ENCODE measurements around the gene RHOH.
"Not testable (repeated sequence)": the region's sequence is repeated elsewhere in the genome, so short reads cannot be mapped to it uniquely, and the experiment has no call there.

Gene RHOH

DNA sequence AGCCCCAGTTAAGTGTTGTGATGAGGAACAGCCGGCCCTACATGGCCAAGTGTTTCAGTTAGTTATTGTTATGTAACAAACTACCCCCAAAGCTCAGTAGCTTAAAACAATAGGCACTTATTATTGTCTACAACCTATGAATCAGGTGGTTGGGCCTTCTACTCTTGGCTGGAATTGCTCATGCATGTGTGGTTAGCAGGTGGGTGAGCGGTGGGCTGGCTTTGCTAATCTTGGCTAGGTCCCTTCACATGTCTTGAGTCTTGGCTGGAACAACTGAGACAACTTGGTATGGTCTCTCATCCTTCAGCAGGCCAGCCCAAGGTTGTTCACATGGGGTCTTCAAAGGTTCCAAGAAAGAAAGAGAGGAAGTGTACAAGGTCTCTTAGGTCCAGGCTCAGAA lies 83.8 kb downstream of the RHOH start:
- ATAC-seq: no peak
- TF ChIP-seq ISL1 (CRISPR knock-in tag; IDR thresholded peaks at IDR 0.05) (no peak), TOX (CRISPR knock-in tag; IDR thresholded peaks at IDR 0.05; ENCODE audit: borderline replicate concordance) (no peak), ZC3H10 (CRISPR knock-in tag; IDR thresholded peaks at IDR 0.05) (no peak), ZNF70 (CRISPR knock-in tag; IDR thresholded peaks at IDR 0.05) (no peak), TCF4 (CRISPR knock-in tag; IDR thresholded peaks at IDR 0.05; ENCODE audit: borderline replicate concordance) (no peak), CSDC2 (CRISPR knock-in tag; IDR thresholded peaks at IDR 0.05) (no peak), GLIS3 (CRISPR knock-in tag; IDR thresholded peaks at IDR 0.05) (no peak), SNAI2 (CRISPR knock-in tag; IDR thresholded peaks at IDR 0.05) (no peak), RARB (CRISPR knock-in tag; IDR thresholded peaks at IDR 0.05) (no peak), ZFP30 (CRISPR knock-in tag; IDR thresholded peaks at IDR 0.05) (no peak), ESRRG (CRISPR knock-in tag; IDR thresholded peaks at IDR 0.05) (no peak), PPARA (CRISPR knock-in tag; IDR thresholded peaks at IDR 0.05; ENCODE audit: borderline replicate concordance) (no peak), ZNF8 (CRISPR knock-in tag; IDR thresholded peaks at IDR 0.05) (no peak), OSR1 (CRISPR knock-in tag; IDR thresholded peaks at IDR 0.05) (no peak), BACH2 (CRISPR knock-in tag; IDR thresholded peaks at IDR 0.05; ENCODE audit: borderline replicate concordance) (no peak), ZNF565 (CRISPR knock-in tag; conservative IDR thresholded peaks at IDR 0.05; ENCODE audit: low read depth) (no peak)
- TF ChIP-seq, protein P1, sequence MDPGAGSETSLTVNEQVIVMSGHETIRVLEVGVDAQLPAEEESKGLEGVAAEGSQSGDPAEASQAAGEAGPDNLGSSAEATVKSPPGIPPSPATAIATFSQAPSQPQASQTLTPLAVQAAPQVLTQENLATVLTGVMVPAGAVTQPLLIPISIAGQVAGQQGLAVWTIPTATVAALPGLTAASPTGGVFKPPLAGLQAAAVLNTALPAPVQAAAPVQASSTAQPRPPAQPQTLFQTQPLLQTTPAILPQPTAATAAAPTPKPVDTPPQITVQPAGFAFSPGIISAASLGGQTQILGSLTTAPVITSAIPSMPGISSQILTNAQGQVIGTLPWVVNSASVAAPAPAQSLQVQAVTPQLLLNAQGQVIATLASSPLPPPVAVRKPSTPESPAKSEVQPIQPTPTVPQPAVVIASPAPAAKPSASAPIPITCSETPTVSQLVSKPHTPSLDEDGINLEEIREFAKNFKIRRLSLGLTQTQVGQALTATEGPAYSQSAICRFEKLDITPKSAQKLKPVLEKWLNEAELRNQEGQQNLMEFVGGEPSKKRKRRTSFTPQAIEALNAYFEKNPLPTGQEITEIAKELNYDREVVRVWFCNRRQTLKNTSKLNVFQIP (CRISPR knock-in tag; IDR thresholded peaks at IDR 0.05; ENCODE audit: borderline replicate concordance, low read depth): no peak
- TF ChIP-seq, protein P2, sequence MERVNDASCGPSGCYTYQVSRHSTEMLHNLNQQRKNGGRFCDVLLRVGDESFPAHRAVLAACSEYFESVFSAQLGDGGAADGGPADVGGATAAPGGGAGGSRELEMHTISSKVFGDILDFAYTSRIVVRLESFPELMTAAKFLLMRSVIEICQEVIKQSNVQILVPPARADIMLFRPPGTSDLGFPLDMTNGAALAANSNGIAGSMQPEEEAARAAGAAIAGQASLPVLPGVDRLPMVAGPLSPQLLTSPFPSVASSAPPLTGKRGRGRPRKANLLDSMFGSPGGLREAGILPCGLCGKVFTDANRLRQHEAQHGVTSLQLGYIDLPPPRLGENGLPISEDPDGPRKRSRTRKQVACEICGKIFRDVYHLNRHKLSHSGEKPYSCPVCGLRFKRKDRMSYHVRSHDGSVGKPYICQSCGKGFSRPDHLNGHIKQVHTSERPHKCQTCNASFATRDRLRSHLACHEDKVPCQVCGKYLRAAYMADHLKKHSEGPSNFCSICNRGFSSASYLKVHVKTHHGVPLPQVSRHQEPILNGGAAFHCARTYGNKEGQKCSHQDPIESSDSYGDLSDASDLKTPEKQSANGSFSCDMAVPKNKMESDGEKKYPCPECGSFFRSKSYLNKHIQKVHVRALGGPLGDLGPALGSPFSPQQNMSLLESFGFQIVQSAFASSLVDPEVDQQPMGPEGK (CRISPR knock-in tag; IDR thresholded peaks at IDR 0.05; ENCODE audit: borderline replicate concordance): no peak
- TF ChIP-seq, protein P3, sequence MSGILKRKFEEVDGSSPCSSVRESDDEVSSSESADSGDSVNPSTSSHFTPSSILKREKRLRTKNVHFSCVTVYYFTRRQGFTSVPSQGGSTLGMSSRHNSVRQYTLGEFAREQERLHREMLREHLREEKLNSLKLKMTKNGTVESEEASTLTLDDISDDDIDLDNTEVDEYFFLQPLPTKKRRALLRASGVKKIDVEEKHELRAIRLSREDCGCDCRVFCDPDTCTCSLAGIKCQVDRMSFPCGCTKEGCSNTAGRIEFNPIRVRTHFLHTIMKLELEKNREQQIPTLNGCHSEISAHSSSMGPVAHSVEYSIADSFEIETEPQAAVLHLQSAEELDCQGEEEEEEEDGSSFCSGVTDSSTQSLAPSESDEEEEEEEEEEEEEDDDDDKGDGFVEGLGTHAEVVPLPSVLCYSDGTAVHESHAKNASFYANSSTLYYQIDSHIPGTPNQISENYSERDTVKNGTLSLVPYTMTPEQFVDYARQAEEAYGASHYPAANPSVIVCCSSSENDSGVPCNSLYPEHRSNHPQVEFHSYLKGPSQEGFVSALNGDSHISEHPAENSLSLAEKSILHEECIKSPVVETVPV (CRISPR knock-in tag; IDR thresholded peaks at IDR 0.05): no peak

DNA sequence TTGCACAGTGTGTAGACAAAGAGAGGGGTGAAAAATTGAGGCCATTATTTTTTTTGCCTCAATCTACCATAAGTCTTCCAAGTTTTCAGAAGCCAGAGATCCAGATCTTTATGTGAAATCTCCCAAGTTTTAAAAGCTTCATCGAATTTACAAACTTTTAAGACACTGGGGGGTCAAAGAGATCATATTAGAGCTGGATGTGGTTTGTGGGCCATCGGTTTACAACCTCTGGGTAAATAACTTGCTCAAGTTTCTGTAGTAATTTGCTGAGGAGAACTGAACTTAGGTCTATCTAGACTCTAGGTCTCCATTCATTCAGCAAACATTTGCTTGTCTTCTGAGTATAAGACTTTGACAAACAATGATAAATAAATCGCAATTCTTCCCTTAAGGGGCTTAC lies 84.3 kb downstream of the RHOH start:
- TF ChIP-seq ISL1 (CRISPR knock-in tag; IDR thresholded peaks at IDR 0.05) (no peak), ZFP3 (CRISPR knock-in tag; IDR thresholded peaks at IDR 0.05) (no peak), TOX (CRISPR knock-in tag; IDR thresholded peaks at IDR 0.05; ENCODE audit: borderline replicate concordance) (no peak), BACH2 (CRISPR knock-in tag; IDR thresholded peaks at IDR 0.05; ENCODE audit: borderline replicate concordance) (no peak), ESRRG (CRISPR knock-in tag; IDR thresholded peaks at IDR 0.05) (no peak), GLIS3 (CRISPR knock-in tag; IDR thresholded peaks at IDR 0.05) (no peak), RARB (CRISPR knock-in tag; IDR thresholded peaks at IDR 0.05) (no peak)
- TF ChIP-seq, protein P3 (CRISPR knock-in tag; IDR thresholded peaks at IDR 0.05): no peak
- TF ChIP-seq, protein P4, sequence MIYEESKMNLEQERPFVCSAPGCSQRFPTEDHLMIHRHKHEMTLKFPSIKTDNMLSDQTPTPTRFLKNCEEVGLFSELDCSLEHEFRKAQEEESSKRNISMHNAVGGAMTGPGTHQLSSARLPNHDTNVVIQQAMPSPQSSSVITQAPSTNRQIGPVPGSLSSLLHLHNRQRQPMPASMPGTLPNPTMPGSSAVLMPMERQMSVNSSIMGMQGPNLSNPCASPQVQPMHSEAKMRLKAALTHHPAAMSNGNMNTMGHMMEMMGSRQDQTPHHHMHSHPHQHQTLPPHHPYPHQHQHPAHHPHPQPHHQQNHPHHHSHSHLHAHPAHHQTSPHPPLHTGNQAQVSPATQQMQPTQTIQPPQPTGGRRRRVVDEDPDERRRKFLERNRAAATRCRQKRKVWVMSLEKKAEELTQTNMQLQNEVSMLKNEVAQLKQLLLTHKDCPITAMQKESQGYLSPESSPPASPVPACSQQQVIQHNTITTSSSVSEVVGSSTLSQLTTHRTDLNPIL (CRISPR knock-in tag; IDR thresholded peaks at IDR 0.05; ENCODE audit: low read depth): no peak
- ATAC-seq: no peak

DNA sequence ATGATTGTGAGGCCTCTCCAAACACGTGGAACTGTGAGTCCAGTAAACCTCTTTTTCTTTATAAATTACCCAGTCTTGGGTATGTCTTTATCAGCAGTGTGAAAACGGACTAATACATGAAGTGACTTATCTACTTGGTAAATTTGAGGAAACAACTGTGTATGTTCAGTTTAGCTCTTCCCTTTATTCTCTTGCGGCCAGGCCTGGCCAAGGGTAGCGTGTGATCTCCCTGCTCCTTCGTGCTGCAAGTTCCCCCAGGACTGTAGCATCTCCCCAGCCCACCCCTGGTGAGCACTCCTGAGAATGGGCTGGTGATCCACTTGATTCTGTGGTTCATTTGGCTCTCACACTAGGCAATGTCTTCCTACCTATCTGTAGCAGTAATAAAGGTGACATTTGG lies 85.1 kb downstream of the RHOH start:
- no peak for ATAC-seq
- TF ChIP-seq GLIS3 (CRISPR knock-in tag; IDR thresholded peaks at IDR 0.05) (no peak), ARNTL (CRISPR knock-in tag; IDR thresholded peaks at IDR 0.05; ENCODE audit: borderline replicate concordance, low read depth) (no peak), ZNF8 (CRISPR knock-in tag; IDR thresholded peaks at IDR 0.05) (no peak), PPARA (CRISPR knock-in tag; IDR thresholded peaks at IDR 0.05; ENCODE audit: borderline replicate concordance) (no peak), ESRRG (CRISPR knock-in tag; IDR thresholded peaks at IDR 0.05) (no peak)
- TF ChIP-seq, protein P1 (CRISPR knock-in tag; IDR thresholded peaks at IDR 0.05; ENCODE audit: borderline replicate concordance, low read depth): no peak

DNA sequence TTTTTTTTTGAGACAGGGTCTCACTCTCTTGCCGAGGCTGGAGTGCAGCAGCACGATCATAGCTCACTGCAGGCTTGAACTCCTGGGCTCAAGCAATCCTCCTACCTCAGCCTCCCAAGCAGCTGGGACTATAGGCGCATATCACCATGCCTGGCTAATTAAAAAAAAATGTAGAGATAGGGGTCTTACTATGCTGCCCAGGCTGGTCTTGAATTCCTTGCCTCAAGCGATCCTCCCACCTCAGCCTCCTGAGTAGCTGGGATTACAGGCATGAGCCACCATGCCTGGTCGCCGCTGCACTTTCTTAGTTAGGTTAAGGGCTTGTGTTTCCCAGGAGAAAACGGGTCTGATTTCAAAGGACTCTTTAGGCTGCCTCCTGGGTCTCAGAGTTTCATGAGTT lies 86.0 kb downstream of the RHOH start:
- ATAC-seq: not testable (repeated sequence)

All from SK-N-SH treated with all-trans-retinoic acid at 6 μM for 48 hours (cell line).